Bronchus fibroblast of lung (primary cell): ENCODE results near the gene OR1Q1. TPM values are rescaled to one million over a fixed set of nuclear protein-coding genes. Genes with fewer than 3 reads are reported as not detected.

Source experiments
- total RNA-seq: library from RNA; depleted of rRNA; stranded (reverse); fragments of >200 nt; gene quantifications from 2 replicates; pipeline ENCODE4 v1.2.3, GENCODE V29; 2015

The OR1Q1 gene, protein sequence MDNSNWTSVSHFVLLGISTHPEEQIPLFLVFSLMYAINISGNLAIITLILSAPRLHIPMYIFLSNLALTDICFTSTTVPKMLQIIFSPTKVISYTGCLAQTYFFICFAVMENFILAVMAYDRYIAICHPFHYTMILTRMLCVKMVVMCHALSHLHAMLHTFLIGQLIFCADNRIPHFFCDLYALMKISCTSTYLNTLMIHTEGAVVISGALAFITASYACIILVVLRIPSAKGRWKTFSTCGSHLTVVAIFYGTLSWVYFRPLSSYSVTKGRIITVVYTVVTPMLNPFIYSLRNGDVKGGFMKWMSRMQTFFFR
- not detected in 2 replicates for total RNA-seq

DNA sequence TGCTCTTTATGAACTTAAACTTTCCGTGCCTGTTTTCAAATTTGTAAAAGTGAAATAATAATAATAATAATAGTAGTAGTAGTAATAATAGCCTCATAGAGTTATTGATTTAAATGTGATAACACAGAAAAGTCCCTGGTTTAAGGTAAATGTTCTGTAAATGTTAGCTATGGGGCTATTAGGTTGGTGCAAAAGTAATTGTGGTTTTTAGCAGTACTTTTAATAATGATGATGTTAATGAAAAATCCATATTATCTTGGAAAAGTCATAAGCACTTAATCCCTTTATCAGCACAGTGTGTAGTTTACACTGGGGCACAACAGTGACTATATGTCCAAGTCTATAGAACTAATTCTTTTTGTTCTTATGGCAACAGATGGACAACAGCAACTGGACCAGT, at the start of gene OR1Q1:
Gene OR1Q1, plus strand, starts transcription at position 377 of the 400 bp plus-strand sequence. Its CDS starts 0 bp downstream, at position 377.

GRCh38 chr9:122583284-122583683, 31.3 kb upstream of the OR1Q1 start, which contains the start of gene OR1L8:
OR1L8 (minus strand) TSS chr9:122583384; CDS start chr9:122568477, 14,907 bp downstream.

DNA sequence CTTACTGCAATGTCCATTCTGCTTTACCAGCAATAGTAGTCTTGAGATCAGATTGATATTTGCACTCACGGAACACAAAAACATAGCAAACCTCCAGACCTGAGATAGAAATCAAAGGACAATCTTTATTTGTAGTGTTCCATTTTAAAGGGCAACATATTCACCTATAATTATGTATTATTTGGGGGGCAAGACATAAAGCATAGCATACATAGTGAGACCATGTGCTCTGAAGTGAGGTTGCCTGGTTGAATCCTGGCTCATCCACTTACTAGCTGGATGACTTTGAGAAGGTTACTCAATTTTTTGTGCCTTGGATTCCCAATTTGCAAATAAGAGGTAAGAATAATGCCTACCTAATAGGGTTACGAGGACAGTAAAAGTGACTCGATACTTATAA, 43.0 kb downstream of the OR1Q1 start, which contains the start of gene OR1B1:
Gene OR1B1, minus strand, starts transcription at position 101 of the 400 bp plus-strand sequence.

DNA sequence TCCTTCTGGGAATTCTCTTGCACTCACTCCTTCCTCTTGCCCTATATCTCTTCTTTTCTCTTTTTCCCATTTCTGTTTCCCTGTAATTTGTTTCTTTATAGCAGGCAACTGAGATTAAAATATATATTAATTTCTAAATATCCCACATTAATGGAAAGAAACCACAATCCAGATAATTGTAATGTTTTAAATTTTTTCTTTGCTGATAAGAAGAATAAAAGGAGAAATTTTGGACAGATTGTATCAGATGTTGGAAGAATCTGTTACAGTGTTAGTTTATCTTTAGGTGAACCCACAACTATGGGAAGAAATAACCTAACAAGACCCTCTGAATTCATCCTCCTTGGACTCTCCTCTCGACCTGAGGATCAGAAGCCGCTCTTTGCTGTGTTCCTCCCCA, 46.9 kb downstream of the OR1Q1 start, which contains the start of gene OR1L1:
Gene OR1L1, plus strand, starts transcription at position 301 of the 400 bp plus-strand sequence. Its CDS starts 0 bp downstream, at position 301.

Other genes starting within 250 kb of the OR1Q1 start
- gene PTGS1, start 243.7 kb upstream of the OR1Q1 start, total RNA-seq, result 51.6 and 55.0 TPM in 2 replicates
- not detected in 2 replicates for gene OR1J1, start 136.8 kb upstream of the OR1Q1 start, total RNA-seq
- not detected in 2 replicates for gene OR1J2, start 103.9 kb upstream of the OR1Q1 start, total RNA-seq
- gene OR1J4, start 95.6 kb upstream of the OR1Q1 start, total RNA-seq, result not detected in 2 replicates
- gene OR1N1, start 87.4 kb upstream of the OR1Q1 start, total RNA-seq, result not detected in 2 replicates
- gene OR1N2, start 61.6 kb upstream of the OR1Q1 start, total RNA-seq, result not detected in 2 replicates
- not detected in 2 replicates for gene OR1L8, start 31.4 kb upstream of the OR1Q1 start, total RNA-seq
- not detected in 2 replicates for gene OR1B1, start 42.9 kb downstream of the OR1Q1 start, total RNA-seq
- not detected in 2 replicates for gene OR1L1, start 47.0 kb downstream of the OR1Q1 start, total RNA-seq
- not detected in 2 replicates for gene OR1L3, start 60.4 kb downstream of the OR1Q1 start, total RNA-seq
- gene OR1L4, start 109.3 kb downstream of the OR1Q1 start, total RNA-seq, result not detected in 2 replicates
- not detected in 2 replicates for gene OR1L6, start 127.6 kb downstream of the OR1Q1 start, total RNA-seq
- not detected in 2 replicates for gene OR5C1, start 174.2 kb downstream of the OR1Q1 start, total RNA-seq
- not detected in 2 replicates for gene OR1K1, start 185.4 kb downstream of the OR1Q1 start, total RNA-seq
- gene PDCL, start 213.8 kb downstream of the OR1Q1 start, total RNA-seq, result 15.5 and 18.2 TPM in 2 replicates